Neural progenitor cell (in vitro differentiated cells): ENCODE measurements around the gene G6PD. TPM values are rescaled to one million over a fixed set of nuclear protein-coding genes. Genes with fewer than 3 reads are reported as not detected.
"Not testable (repeated sequence)": the region's sequence is repeated elsewhere in the genome, so short reads cannot be mapped to it uniquely, and the experiment has no call there.

Source experiments
- DNase-seq: peaks from one replicate; pipeline ENCODE4 v3.0.0-alpha.2; 2016; ENCODE audit warnings: low spot score
- H2AFZ ChIP-seq: fragments of 200-600 bp; sonication (generic); replicated peaks from 2 replicates; pipeline ENCODE4 v1.6.1; 2016; ENCODE audit warnings: antibody characterized with exemption
- H3F3A ChIP-seq: fragments of 200-600 bp; sonication (generic); 2 replicates; pipeline ENCODE4 v1.6.1; 2016; ENCODE audit warnings: antibody characterized with exemption, low read depth
- H3K27ac ChIP-seq: fragments of 200-600 bp; sonication (generic); 2 replicates; pipeline ENCODE4 v1.5.1; 2016; ENCODE audit warnings: mild to moderate bottlenecking
- H3K27me3 ChIP-seq: fragments of 200-600 bp; sonication (generic); 2 replicates; pipeline ENCODE4 v1.6.1; 2016; ENCODE audit warnings: mild to moderate bottlenecking, moderate library complexity
- H3K36me3 ChIP-seq: fragments of 200-600 bp; sonication (generic); 2 replicates; pipeline ENCODE4 v1.5.1; 2016
- H3K4me1 ChIP-seq: fragments of 200-600 bp; sonication (generic); 2 replicates; pipeline ENCODE4 v1.6.1; 2016; ENCODE audit warnings: mixed run types
- H3K4me2 ChIP-seq: fragments of 200-600 bp; sonication (generic); 2 replicates; pipeline ENCODE4 v1.6.1; 2016
- H3K4me3 ChIP-seq: fragments of 200-600 bp; sonication (generic); 2 replicates; pipeline ENCODE4 v1.5.1; 2016
- H3K79me2 ChIP-seq: fragments of 200-600 bp; sonication (generic); 2 replicates; pipeline ENCODE4 v1.6.1; 2016; ENCODE audit warnings: low read depth
- H3K9ac ChIP-seq: fragments of 200-600 bp; sonication (generic); 2 replicates; pipeline ENCODE4 v1.6.1; 2016
- H3K9me3 ChIP-seq: fragments of 200-600 bp; sonication (generic); 2 replicates; pipeline ENCODE4 v1.5.1; 2016; ENCODE audit warnings: low read depth
- H4K20me1 ChIP-seq: fragments of 200-600 bp; sonication (generic); 2 replicates; pipeline ENCODE4 v1.6.1; 2016; ENCODE audit warnings: low read depth
- H3K27ac Mint-ChIP-seq: 3 replicates; pipeline ENCODE4 v1.8.0; 2021; ENCODE audit warnings: mixed read lengths
- H3K27me3 Mint-ChIP-seq: 2 replicates; pipeline ENCODE4 v1.8.0; 2022; ENCODE audit warnings: low read depth, mild to moderate bottlenecking, inconsistent platforms, moderate library complexity, mixed read lengths; ENCODE audit not compliant: insufficient read depth
- H3K36me3 Mint-ChIP-seq: 3 replicates; pipeline ENCODE4 v1.8.0; 2021; ENCODE audit warnings: mixed read lengths
- H3K4me1 Mint-ChIP-seq: 3 replicates; pipeline ENCODE4 v1.8.0; 2021; ENCODE audit warnings: mixed read lengths
- H3K4me3 Mint-ChIP-seq: 3 replicates; pipeline ENCODE4 v1.8.0; 2021; ENCODE audit warnings: mild to moderate bottlenecking, moderate library complexity, mixed read lengths
- H3K9me3 Mint-ChIP-seq: 3 replicates; pipeline ENCODE4 v1.8.0; 2020; ENCODE audit warnings: mixed read lengths
- total RNA-seq: library from RNA; depleted of rRNA; stranded (reverse); fragments of >200 nt; gene quantifications from 2 replicates; pipeline ENCODE4 v1.2.3, GENCODE V29; 2015; ENCODE audit warnings: low replicate concordance

The G6PD gene
- total RNA-seq, 1 donor from 2014 or later: 21.6 TPM

- H3K4me2 ChIP-seq, H3K36me3 ChIP-seq, H3K79me2 ChIP-seq, H4K20me1 ChIP-seq, H3K4me1 ChIP-seq, H3K27ac Mint-ChIP-seq, H3F3A ChIP-seq, H3K4me3 Mint-ChIP-seq, H2AFZ ChIP-seq, H3K9me3 ChIP-seq, H3K4me3 ChIP-seq, H3K4me1 Mint-ChIP-seq, H3K36me3 Mint-ChIP-seq, DNase-seq, H3K27ac ChIP-seq, H3K9me3 Mint-ChIP-seq, H3K27me3 ChIP-seq, H3K27me3 Mint-ChIP-seq, H3K9ac ChIP-seq: not testable (repeated sequence)
Measured at GRCh38 chrX:154570361-154570760, 23.7 kb upstream of the G6PD start.

- H3K4me3 Mint-ChIP-seq, H3K27me3 ChIP-seq, H3K27ac Mint-ChIP-seq, H3K36me3 Mint-ChIP-seq, H3F3A ChIP-seq, DNase-seq, H3K4me1 Mint-ChIP-seq, H3K4me3 ChIP-seq, H2AFZ ChIP-seq, H3K79me2 ChIP-seq, H3K9ac ChIP-seq, H3K9me3 ChIP-seq, H4K20me1 ChIP-seq, H3K4me2 ChIP-seq, H3K4me1 ChIP-seq, H3K27ac ChIP-seq, H3K27me3 Mint-ChIP-seq, H3K9me3 Mint-ChIP-seq, H3K36me3 ChIP-seq: not testable (repeated sequence)
Measured at GRCh38 chrX:154562295-154562694, 15.6 kb upstream of the G6PD start.

- H3F3A ChIP-seq, H3K27me3 Mint-ChIP-seq, H3K36me3 Mint-ChIP-seq, H3K4me3 ChIP-seq, H3K27ac Mint-ChIP-seq, H3K9ac ChIP-seq, H3K79me2 ChIP-seq, H3K4me1 ChIP-seq, H4K20me1 ChIP-seq, H2AFZ ChIP-seq, H3K4me2 ChIP-seq, H3K4me1 Mint-ChIP-seq, H3K27me3 ChIP-seq, H3K9me3 ChIP-seq, H3K4me3 Mint-ChIP-seq, DNase-seq, H3K36me3 ChIP-seq, H3K9me3 Mint-ChIP-seq, H3K27ac ChIP-seq: not testable (repeated sequence)
Measured at GRCh38 chrX:154560326-154560725, 13.7 kb upstream of the G6PD start.

- not testable (repeated sequence) for H3K9me3 Mint-ChIP-seq, H3K27me3 ChIP-seq, H3K4me2 ChIP-seq
Measured at GRCh38 chrX:154558896-154559295, 12.2 kb upstream of the G6PD start.

GRCh38 chrX:154558060-154558690, 11.5 kb upstream of the G6PD start:
- H3K27ac ChIP-seq, H3K4me3 ChIP-seq, H3K79me2 ChIP-seq, H3K36me3 ChIP-seq, H3K4me2 ChIP-seq, H3K27ac Mint-ChIP-seq, H3K36me3 Mint-ChIP-seq, H3F3A ChIP-seq, H3K9me3 ChIP-seq, H3K4me1 ChIP-seq, H3K27me3 Mint-ChIP-seq, DNase-seq, H4K20me1 ChIP-seq, H3K9ac ChIP-seq, H2AFZ ChIP-seq, H3K4me1 Mint-ChIP-seq, H3K4me3 Mint-ChIP-seq, H3K9me3 Mint-ChIP-seq, H3K27me3 ChIP-seq: not testable (repeated sequence)

More at GRCh38 chrX:154558896-154559295, 12.2 kb upstream of the G6PD start:
- not testable (repeated sequence) for H3K4me1 Mint-ChIP-seq, H3K36me3 Mint-ChIP-seq, H3K36me3 ChIP-seq, H3K4me3 Mint-ChIP-seq, H3K27ac Mint-ChIP-seq, H3K79me2 ChIP-seq, H4K20me1 ChIP-seq, H3K27me3 Mint-ChIP-seq, DNase-seq, H3K27ac ChIP-seq, H3K4me1 ChIP-seq, H3K9ac ChIP-seq, H2AFZ ChIP-seq, H3F3A ChIP-seq, H3K9me3 ChIP-seq, H3K4me3 ChIP-seq

- DNase-seq, H2AFZ ChIP-seq, H3K4me1 ChIP-seq, H3K27me3 Mint-ChIP-seq, H3K27ac ChIP-seq, H3K4me3 Mint-ChIP-seq, H3K36me3 ChIP-seq, H3K4me2 ChIP-seq, H3K36me3 Mint-ChIP-seq, H3K4me3 ChIP-seq, H3K9ac ChIP-seq, H3K4me1 Mint-ChIP-seq, H3K27ac Mint-ChIP-seq, H3K27me3 ChIP-seq, H4K20me1 ChIP-seq, H3K9me3 ChIP-seq, H3F3A ChIP-seq: not testable (repeated sequence)
- peaks cover 26% of the 10 kb centered on the region for H3K79me2 ChIP-seq
- peaks cover 26% of the 10 kb centered on the region for H3K9me3 Mint-ChIP-seq
Measured at GRCh38 chrX:154552112-154552806, 5.6 kb upstream of the G6PD start.
